Upper lobe of left lung (tissue), 4 donors: ENCODE data around the gene SLC36A2.

Experiments used
- EP300 ChIP-seq, 4 donors: sonication (generic); formaldehyde crosslinking; IDR thresholded peaks; one replicate each; pipeline ENCODE4 v1.5.1; 2017; ENCODE audit warnings: antibody characterized with exemption in 4 of 4, control low read depth in 2 of 4
- POLR2A ChIP-seq, 4 donors: fragments of 450-650 bp; IDR thresholded peaks; one replicate each; pipeline ENCODE4 v1.5.1; 2016 to 2017; ENCODE audit warnings: antibody characterized with exemption in 4 of 4, mild to moderate bottlenecking in 2 of 4

DNA sequence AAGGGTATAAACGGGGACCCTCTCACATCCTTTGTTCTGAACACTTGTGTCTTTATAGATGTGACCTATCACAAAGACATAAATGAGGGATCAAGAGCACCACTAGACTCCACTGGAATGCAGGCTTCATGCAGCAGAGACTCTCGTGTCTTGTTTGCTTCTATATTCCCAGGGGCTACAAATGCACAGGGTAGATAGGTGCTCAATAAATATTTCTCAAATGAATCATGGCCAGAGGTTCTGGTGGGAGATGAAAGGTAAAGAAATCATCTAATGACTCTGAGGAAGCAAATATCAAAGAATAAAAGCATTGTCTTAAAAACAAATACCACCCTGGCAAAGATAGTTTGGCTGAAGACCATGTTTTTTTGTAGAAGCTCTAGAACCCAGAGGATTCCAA, 50.4 kb downstream of the SLC36A2 start:
- TF ChIP-seq POLR2A (IDR thresholded peaks at IDR 0.05) (no peak), EP300 (IDR thresholded peaks at IDR 0.05) (no peak)
